H1 (cell line): ENCODE results near the gene FKBP2. TPM values are rescaled to one million over a fixed set of nuclear protein-coding genes. Genes with fewer than 3 reads are reported as not detected.

Experiments used
- CTCF ChIA-PET: fragments of 300-600 bp; sonication (Branson Sonifier 250); formaldehyde crosslinking; loops from one replicate; lab custom pipeline; 2021; ENCODE audit not compliant: partially characterized antibody; lab: Charles Lee
- POLR2A ChIA-PET: fragments of 300-600 bp; sonication (Branson Sonifier 250); formaldehyde crosslinking; loops from one replicate; lab custom pipeline; 2021; ENCODE audit warnings: inconsistent platforms; ENCODE audit not compliant: partially characterized antibody; lab: Charles Lee
- DNase-seq, 2 experiments: peaks; one replicate each; pipeline versions ENCODE4 v3.0.0 to v3.0.0-alpha.2; 2010 to 2022; ENCODE audit warnings: low spot score in 2 of 2, low read depth in 1 of 2, mixed read lengths in 1 of 2
- FAIRE-seq: peaks from 2 replicates; lab custom pipeline; 2011; peaks lifted over from hg19 to GRCh38; lab: Jason Lieb, UNC
- H2AFZ ChIP-seq: 2 replicates; pipeline ENCODE4 v1.8.1; 2012; ENCODE audit warnings: low read length, inconsistent platforms
- H2AK5ac ChIP-seq: 2 replicates; pipeline ENCODE4 v1.6.1; 2013; ENCODE audit warnings: low read depth, low read length
- H2BK120ac ChIP-seq: replicated peaks from 2 replicates; pipeline ENCODE3; 2013; ENCODE audit warnings: low read depth, low read length, inconsistent platforms
- H2BK12ac ChIP-seq: 2 replicates; pipeline ENCODE4 v1.6.1; 2013; ENCODE audit warnings: low read depth, low read length
- H2BK15ac ChIP-seq: 2 replicates; pipeline ENCODE4 v1.6.1; 2013; ENCODE audit warnings: low read length
- H2BK20ac ChIP-seq: 2 replicates; pipeline ENCODE4 v1.6.1; 2013; ENCODE audit warnings: low read length
- H2BK5ac ChIP-seq: 2 replicates; pipeline ENCODE4 v1.6.1; 2013; ENCODE audit warnings: low read depth, low read length
- H3K14ac ChIP-seq: 2 replicates; pipeline ENCODE4 v1.6.1; 2013; ENCODE audit warnings: inconsistent platforms; ENCODE audit not compliant: insufficient read length
- H3K18ac ChIP-seq: 2 replicates; pipeline ENCODE4 v1.6.1; 2013; ENCODE audit warnings: low read length; ENCODE audit errors: extremely low read depth
- H3K23ac ChIP-seq: 2 replicates; pipeline ENCODE4 v1.6.1; 2013; ENCODE audit warnings: inconsistent platforms; ENCODE audit not compliant: insufficient read length
- H3K23me2 ChIP-seq: 2 replicates; pipeline ENCODE4 v1.6.1; 2013; ENCODE audit warnings: low read depth, low read length
- H3K27ac ChIP-seq: 2 replicates; pipeline ENCODE4 v1.6.1; 2011; ENCODE audit warnings: low read depth, low read length, inconsistent platforms
- H3K27me3 ChIP-seq, 4 experiments: replicated peaks in 1 of 4; 1 replicate in 1 of 4; 2 replicates in 3 of 4; pipeline versions ENCODE4 v1.6.1 to v1.8.1; 2011 to 2013; ENCODE audit warnings: low read length in 3 of 4, mild to moderate bottlenecking in 3 of 4, inconsistent platforms in 2 of 4, mixed read lengths in 2 of 4, moderate library complexity in 1 of 4; ENCODE audit not compliant: control insufficient read depth in 3 of 4, insufficient read depth in 3 of 4; ENCODE audit errors: extremely low read depth in 1 of 4
- H3K36me3 ChIP-seq, 4 experiments: 2 replicates each; pipeline versions ENCODE4 v1.6.1 to v1.8.1; 2011 to 2013; ENCODE audit warnings: mild to moderate bottlenecking in 4 of 4, low read length in 3 of 4, moderate library complexity in 2 of 4, control low read depth in 1 of 4, inconsistent platforms in 1 of 4; ENCODE audit not compliant: insufficient read depth in 4 of 4, control insufficient read depth in 2 of 4
- H3K4ac ChIP-seq: replicated peaks from 2 replicates; pipeline ENCODE3; 2013; ENCODE audit warnings: low read length, low read depth, mixed read lengths, inconsistent platforms; ENCODE audit not compliant: insufficient read length
- H3K4me1 ChIP-seq, 4 experiments: replicated peaks in 1 of 4; 1 replicate in 1 of 4; 2 replicates in 3 of 4; pipeline versions ENCODE4 v1.6.1 to v1.8.1; 2011 to 2013; ENCODE audit warnings: low read length in 3 of 4, inconsistent platforms in 2 of 4, mixed read lengths in 1 of 4; ENCODE audit not compliant: insufficient read depth in 4 of 4, control insufficient read depth in 3 of 4
- H3K4me2 ChIP-seq, 2 experiments: 2 replicates each; pipeline versions ENCODE4 v1.6.1 to v1.8.1; 2011 to 2013; ENCODE audit warnings: low read depth in 2 of 2, low read length in 2 of 2, control low read depth in 1 of 2, inconsistent platforms in 1 of 2, mild to moderate bottlenecking in 1 of 2; ENCODE audit not compliant: insufficient read depth in 1 of 2
- H3K4me3 ChIP-seq, 4 experiments: fragments of 200-600, 300-600 bp in 1 of 4; sonication (generic), shearing (Covaris generic), sonication (Bioruptor Twin) in 1 of 4; 2 replicates each; pipeline versions ENCODE4 v1.5.1 to v1.8.1; 2011 to 2016; ENCODE audit warnings: low read length in 4 of 4, low read depth in 3 of 4, control low read depth in 2 of 4, inconsistent platforms in 2 of 4, mild to moderate bottlenecking in 2 of 4, mixed read lengths in 1 of 4, moderate library complexity in 1 of 4; ENCODE audit not compliant: insufficient read depth in 2 of 4; ENCODE audit errors: extremely low read depth in 1 of 4
- H3K56ac ChIP-seq: replicated peaks from 2 replicates; pipeline ENCODE3; 2013; ENCODE audit warnings: low read depth, mild to moderate bottlenecking, mixed read lengths, low read length, inconsistent platforms; ENCODE audit not compliant: insufficient read length
- H3K79me1 ChIP-seq: 2 replicates; pipeline ENCODE4 v1.6.1; 2013; ENCODE audit warnings: low read depth, low read length, control low read depth
- H3K79me2 ChIP-seq, 2 experiments: 2 replicates each; pipeline versions ENCODE4 v1.6.1 to v1.8.1; 2012 to 2013; ENCODE audit warnings: low read length in 2 of 2, mild to moderate bottlenecking in 2 of 2, inconsistent platforms in 1 of 2; ENCODE audit not compliant: insufficient read depth in 2 of 2, control insufficient read depth in 1 of 2
- H3K9ac ChIP-seq, 4 experiments: replicated peaks in 1 of 4; 1 replicate in 1 of 4; 2 replicates in 3 of 4; pipeline versions ENCODE4 v1.6.1 to v1.8.1; 2011 to 2013; ENCODE audit warnings: low read depth in 3 of 4, low read length in 3 of 4, control low read depth in 2 of 4, mild to moderate bottlenecking in 2 of 4, moderate library complexity in 2 of 4, inconsistent platforms in 1 of 4; ENCODE audit errors: extremely low read depth in 1 of 4
- H3K9me3 ChIP-seq, 2 experiments: 2 replicates each; pipeline versions ENCODE4 v1.6.1 to v1.8.1; 2012 to 2013; ENCODE audit warnings: mild to moderate bottlenecking in 2 of 2, moderate library complexity in 2 of 2, control low read depth in 1 of 2, inconsistent platforms in 1 of 2, low read depth in 1 of 2, low read length in 1 of 2, mixed read lengths in 1 of 2; ENCODE audit not compliant: insufficient read depth in 2 of 2
- H4K20me1 ChIP-seq, 2 experiments: replicated peaks in 1 of 2; 2 replicates each; pipeline versions ENCODE3 to v1.8.1; 2011 to 2013; ENCODE audit warnings: inconsistent platforms in 2 of 2, low read length in 2 of 2, mild to moderate bottlenecking in 1 of 2; ENCODE audit not compliant: insufficient read depth in 2 of 2, control insufficient read depth in 1 of 2
- H4K5ac ChIP-seq: 2 replicates; pipeline ENCODE4 v1.6.1; 2013; ENCODE audit warnings: low read length, low read depth, mixed read lengths, inconsistent platforms; ENCODE audit not compliant: insufficient read length
- H4K8ac ChIP-seq: 2 replicates; pipeline ENCODE4 v1.8.0; 2013; ENCODE audit warnings: mild to moderate bottlenecking, moderate library complexity, low read length, inconsistent platforms; ENCODE audit not compliant: insufficient read depth; ENCODE audit errors: extremely low read depth
- H4K91ac ChIP-seq: replicated peaks from 2 replicates; pipeline ENCODE3; 2013; ENCODE audit warnings: low read length, mixed read lengths, inconsistent platforms; ENCODE audit not compliant: insufficient read length
- EGR1 ChIP-seq: IDR thresholded peaks from 2 replicates; pipeline ENCODE4 v1.6.1; 2011; ENCODE audit warnings: low read depth, low read length, borderline replicate concordance
- GABPA ChIP-seq: IDR thresholded peaks from 2 replicates; pipeline ENCODE4 v1.6.1; 2011; ENCODE audit warnings: mild to moderate bottlenecking, low read length, moderate library complexity, borderline replicate concordance; ENCODE audit not compliant: insufficient read depth
- GTF2F1 ChIP-seq: IDR thresholded peaks from 2 replicates; pipeline ENCODE4 v1.6.1; 2012; ENCODE audit warnings: low read depth, low read length, improper control_type of control experiment, borderline replicate concordance
- KDM4A ChIP-seq: IDR thresholded peaks from one replicate; pipeline ENCODE4 v1.7.1; 2012; ENCODE audit warnings: low read depth, mild to moderate bottlenecking, moderate library complexity, low read length, inconsistent platforms; ENCODE audit not compliant: severe bottlenecking
- RBBP5 ChIP-seq: IDR thresholded peaks from 2 replicates; pipeline ENCODE4 v1.7.1; 2012; ENCODE audit warnings: low read depth, mild to moderate bottlenecking, inconsistent platforms, low read length, moderate library complexity, borderline replicate concordance
- SIX5 ChIP-seq: IDR thresholded peaks from 2 replicates; pipeline ENCODE4 v1.6.1; 2011; ENCODE audit warnings: mild to moderate bottlenecking, low read depth, low read length
- SP2 ChIP-seq: IDR thresholded peaks from 2 replicates; pipeline ENCODE4 v1.6.1; 2012; ENCODE audit warnings: mild to moderate bottlenecking, low read length, inconsistent platforms
- SP4 ChIP-seq: IDR thresholded peaks from 2 replicates; pipeline ENCODE4 v1.6.1; 2012; ENCODE audit warnings: low read length, inconsistent platforms
- TAF1 ChIP-seq: IDR thresholded peaks from 2 replicates; pipeline ENCODE4 v1.6.1; 2011; ENCODE audit warnings: mild to moderate bottlenecking, low read depth, low read length
- ZNF274 ChIP-seq: IDR thresholded peaks from 2 replicates; pipeline ENCODE4 v1.7.0; 2012; ENCODE audit warnings: low read length, borderline replicate concordance; ENCODE audit errors: extremely low read depth
- WGBS, 2 experiments: shearing (Covaris generic) in 1 of 2; methylation state at CpG; one replicate each; pipeline versions ENCODE4 v1.1.6 to v1.1.7; 2013 to 2015; ENCODE audit warnings: low lambda C conversion rate in 2 of 2, mixed read lengths in 2 of 2, inconsistent platforms in 1 of 2, low coverage in 1 of 2, missing lambda C conversion rate in 1 of 2; ENCODE audit not compliant: insufficient replicate concordance in 2 of 2, insufficient coverage in 1 of 2, insufficient read length in 1 of 2; ENCODE audit errors: extremely low coverage in 1 of 2, missing lambda C conversion rate in 1 of 2; 5-methylcytosine and 5-hydroxymethylcytosine counted together
- polyA plus RNA-seq, 7 experiments: library from polyadenylated mRNA; depleted of rRNA in 3 of 7; stranded (reverse) in 5 of 7; unstranded in 2 of 7; fragments of >200 nt in 5 of 7; fragments of 200-250 nt in 2 of 7; gene quantifications; 1 replicate in 5 of 7; 2 replicates in 1 of 7; 4 replicates in 1 of 7; pipeline versions ENCODE4 v1.2.1 to v1.2.3, GENCODE V29; 2011 to 2013; ENCODE audit warnings: missing spikeins in 2 of 7, mixed read lengths in 2 of 7
- total RNA-seq: library from RNA; stranded (reverse); fragmentation: NEBNext Ultra II Directional; extraction: Animal tissue kit (Norgen Biotek cat#: 25700); gene quantifications from 2 replicates; pipeline ENCODE4 v1.2.1, GENCODE V29; 2021

The FKBP2 gene
- total and polyA plus RNA-seq, 2 of the 8 experiments (the other 6 are each of a cell fraction or from before 2014, with no cell fraction given): 41.7 to 52.5 TPM

DNA sequence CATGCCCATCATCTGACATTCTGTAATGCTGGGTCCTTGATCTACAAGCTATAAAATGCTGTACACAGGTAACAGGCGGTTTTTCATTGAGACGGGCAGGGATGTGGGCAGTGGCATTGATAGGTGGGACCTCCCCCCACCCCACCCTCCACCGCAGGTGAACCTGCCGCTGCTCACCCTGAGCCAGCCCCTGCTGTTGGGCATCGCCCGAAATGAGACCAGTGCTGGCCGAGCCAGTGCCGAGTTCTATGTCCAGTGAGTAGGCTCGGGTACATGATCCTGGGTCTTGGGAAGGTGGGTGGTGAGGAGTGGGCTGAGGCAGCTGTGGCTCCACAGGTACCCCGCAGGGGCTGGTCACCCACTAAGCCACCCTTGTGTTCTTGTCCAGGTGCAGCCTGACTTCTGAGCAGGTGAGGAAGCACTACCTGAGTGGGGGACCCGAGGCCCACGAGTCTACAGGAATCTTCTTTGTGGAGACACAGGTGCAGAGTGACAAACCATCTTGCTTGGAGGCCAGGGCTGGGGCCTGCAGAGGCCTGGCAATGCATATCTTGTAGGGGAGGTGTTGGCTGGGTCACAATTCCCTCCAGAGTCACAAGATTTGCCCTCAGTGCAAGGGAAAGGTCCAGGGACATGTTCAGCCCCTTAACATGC is 11.7 kb upstream of the FKBP2 start:
- H3K56ac ChIP-seq: no peak overlapping the region
- H3K14ac ChIP-seq: no peak overlapping the region
- H3K36me3 ChIP-seq: peaks cover 0 to 2% (median 0%) of the 10 kb centered on the region in 4 experiments; a peak in 1 of 8 replicates
- H4K5ac ChIP-seq: no peak overlapping the region
- H2BK120ac ChIP-seq: no peak overlapping the region
- no peak overlapping the region for H3K23ac ChIP-seq
- no peak overlapping the region for H3K9ac ChIP-seq
- FAIRE-seq (no peak), DNase-seq (no peak)
- H3K9me3 ChIP-seq: no peaks in the 10 kb centered on the region
- H3K27ac ChIP-seq: no peak overlapping the region
- H3K23me2 ChIP-seq: peaks cover 21% of the 10 kb centered on the region
- no peak overlapping the region for H4K91ac ChIP-seq
- no peak overlapping the region for H3K4ac ChIP-seq
- ChIA-PET CTCF (interaction anchor here (0.7 to 8.6 kb wide), 4 partner anchors 23 to 40 kb away, joined by 3 to 51 read pairs (median 5); partner anchors contain the start of gene FERMT3), POLR2A (interaction anchor here (0.9 to 11.9 kb wide), 3 partner anchors 18 to 38 kb away, joined by 3 to 190 read pairs (median 3); partner anchors contain the start of genes FERMT3, FKBP2, PLCB3 and PPP1R14B)
- H3K4me3 ChIP-seq: peak overlapping the region in 1 of 4 experiments; percentile 75; a peak in 1 of 8 replicates
- H2AK5ac ChIP-seq: no peak overlapping the region
- 0 out of 2 replicates have a peak overlapping the region, but pooled peaks have one; percentile 62 for H4K8ac ChIP-seq
- 0 out of 2 replicates have a peak overlapping the region, but pooled peaks have one; percentile 9 for H2BK12ac ChIP-seq
- no peak overlapping the region for H2BK20ac ChIP-seq
- H3K18ac ChIP-seq: no peak overlapping the region
- TF ChIP-seq EGR1 (no peak), GTF2F1 (no peak), ZNF274 (no peak), KDM4A (no peak), SIX5 (no peak), TAF1 (no peak), SP4 (no peak), RBBP5 (no peak), GABPA (no peak), SP2 (no peak)
- H3K79me1 ChIP-seq: no peaks in the 10 kb centered on the region; the same call in 1 of the 2 replicates
- 89% methylated on average over 12 of the region's 12 CpGs; no CpG with 5 or more reads in 1 of the 2 experiments for WGBS, 2 experiments
- H2BK5ac ChIP-seq: no peak overlapping the region
- H4K20me1 ChIP-seq: peaks cover 0 to 5% of the 10 kb centered on the region in 2 experiments
- no peak overlapping the region for H2BK15ac ChIP-seq
- peak overlapping the region; percentile 87 to 97; a peak in 3 of 4 replicates for H3K4me2 ChIP-seq
- no peak overlapping the region for H2AFZ ChIP-seq
- H3K4me1 ChIP-seq: peaks cover 0 to 37% (median 18%) of the 10 kb centered on the region in 4 experiments; a peak in 6 of 7 replicates
- H3K27me3 ChIP-seq: peaks cover 0 to 9% (median 6%) of the 10 kb centered on the region in 4 experiments; a peak in 4 of 7 replicates
- no peaks in the 10 kb centered on the region for H3K79me2 ChIP-seq
